ENCODE data around the gene NFATC4. TPM values are rescaled to one million over a fixed set of nuclear protein-coding genes. Genes with fewer than 3 reads are reported as not detected.

Gene NFATC4
- 35.7 and 57.7 TPM in 2 replicates for total RNA-seq

DNA sequence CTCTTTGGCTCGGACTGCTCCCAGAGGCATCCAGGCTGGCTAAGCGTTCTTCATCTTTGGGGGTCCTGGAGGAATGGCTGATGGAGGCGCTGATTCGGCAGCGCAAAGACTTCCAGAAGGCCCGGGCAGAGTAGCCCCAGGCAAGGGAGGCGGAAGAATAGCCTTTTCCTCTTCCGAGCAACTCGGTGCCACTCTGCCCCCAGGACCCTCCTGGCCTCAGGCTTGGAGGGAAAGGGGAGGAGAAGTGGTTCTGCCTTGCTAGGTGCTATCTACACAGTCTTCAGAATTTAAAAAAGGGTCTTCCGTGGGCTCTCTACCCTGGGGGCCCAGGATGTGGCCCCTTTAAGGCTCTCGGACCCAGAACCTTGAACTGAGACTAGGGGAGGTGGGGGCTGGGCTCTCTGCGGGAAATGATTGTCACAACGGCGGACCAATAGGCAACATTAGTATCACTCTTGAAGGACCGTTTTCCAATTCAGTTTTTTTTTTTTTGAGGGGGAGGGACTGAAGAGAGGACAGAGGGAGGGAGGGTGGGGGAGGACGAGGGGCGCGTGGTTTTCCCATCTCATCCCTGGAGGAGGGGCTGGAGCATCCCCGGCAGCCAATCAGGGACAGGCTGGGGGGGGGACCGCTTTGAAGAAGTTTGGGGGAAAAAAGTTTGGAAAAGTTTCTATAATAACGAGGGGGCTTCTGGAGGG lies at the start of gene NFATC4:
Gene NFATC4, plus strand, starts transcription at position 671 of the 698 bp plus-strand sequence. CDS start 157 bp downstream, outside the sequence.

DNA sequence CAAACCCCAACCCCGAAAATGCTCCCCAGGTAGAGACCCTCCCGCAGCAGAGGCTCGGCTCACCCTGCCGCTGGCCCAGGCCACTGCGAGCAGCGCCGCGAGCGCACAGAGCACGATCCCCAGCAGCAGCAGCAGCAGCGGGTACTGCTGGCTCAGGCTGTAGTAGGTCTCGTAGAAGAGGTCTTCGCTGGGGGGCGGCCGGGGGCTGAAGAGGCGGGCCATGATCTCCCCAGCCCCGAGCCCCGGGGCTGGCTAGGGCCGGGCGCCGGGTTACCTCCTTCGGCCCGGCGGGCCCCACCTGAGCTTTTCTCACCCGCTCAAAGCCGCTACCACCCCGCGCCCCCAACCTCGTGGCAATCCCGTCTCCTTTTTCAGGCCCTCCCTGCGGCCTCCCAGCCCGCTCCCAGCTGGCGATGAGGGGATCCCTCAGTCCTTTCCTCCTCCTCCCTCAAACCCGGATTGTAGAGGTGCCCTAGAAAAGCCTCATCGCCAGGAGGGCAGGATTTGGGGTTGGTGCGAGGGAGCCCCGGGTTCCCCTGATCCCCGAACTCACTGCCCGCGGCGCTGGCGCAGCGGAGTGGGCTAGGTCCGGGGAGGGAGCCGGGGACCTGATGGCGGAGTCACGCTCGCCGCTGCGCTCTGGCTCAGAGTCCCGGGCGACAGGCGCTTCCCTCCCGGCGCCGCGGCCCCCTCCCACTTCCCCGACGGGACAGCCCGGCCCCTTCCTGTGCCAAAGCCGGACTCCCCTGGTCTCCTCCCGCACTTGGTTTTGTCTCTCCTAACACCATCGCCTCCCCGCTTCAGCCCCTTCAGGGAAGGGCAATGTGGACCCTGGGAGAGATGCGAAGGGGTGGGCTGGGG lies 33.3 kb upstream of the NFATC4 start, which contains the start of gene ADCY4:
Gene ADCY4, minus strand, starts transcription at position 641 of the 861 bp plus-strand sequence. Its CDS starts 419 bp downstream, at position 222.

DNA sequence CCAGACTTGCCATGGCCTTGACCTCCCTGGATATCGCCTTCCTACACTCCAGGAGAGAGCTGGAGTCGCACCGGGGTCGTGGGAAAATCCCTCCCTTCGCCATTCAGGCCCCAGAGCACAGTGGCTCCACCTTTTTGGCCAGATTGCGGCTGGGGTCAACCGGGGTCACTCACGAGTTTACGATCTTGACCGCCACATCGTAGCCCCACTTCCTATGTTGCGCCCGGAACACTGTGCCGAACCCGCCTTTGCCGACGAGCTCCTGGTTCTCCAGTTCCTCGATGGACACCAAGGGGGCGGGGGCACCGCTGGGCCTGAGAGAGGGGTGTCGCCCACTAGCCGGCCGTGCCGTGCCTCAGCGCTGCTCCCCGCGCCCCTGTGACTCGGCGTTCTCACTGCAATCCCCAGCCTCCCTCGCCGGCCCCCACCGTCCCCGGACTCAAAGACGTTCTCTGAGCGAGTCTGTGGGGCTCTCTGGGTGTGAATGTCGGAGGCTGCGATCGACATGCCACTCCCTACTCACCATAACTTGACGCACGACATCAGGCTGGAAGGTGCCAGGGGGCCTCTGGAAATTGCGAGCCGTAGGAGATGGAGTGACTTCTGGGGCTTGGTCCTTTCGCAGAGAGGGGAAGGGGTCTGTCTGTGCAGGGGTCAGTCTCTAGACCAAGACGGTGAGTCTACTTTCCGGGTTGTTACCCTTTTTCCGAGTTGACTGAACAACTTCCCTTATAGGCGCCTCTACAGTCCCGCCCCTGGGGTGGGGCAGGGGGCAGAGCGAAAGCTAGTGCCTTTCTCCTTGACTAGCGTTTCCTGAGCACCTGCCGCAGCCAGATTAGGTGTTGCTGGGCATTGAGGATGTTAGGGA lies 28.5 kb upstream of the NFATC4 start, which contains the start of gene RIPK3:
Gene RIPK3, minus strand, starts transcription at position 708 of the 868 bp plus-strand sequence. Its CDS starts 165 bp downstream, at position 543.

DNA sequence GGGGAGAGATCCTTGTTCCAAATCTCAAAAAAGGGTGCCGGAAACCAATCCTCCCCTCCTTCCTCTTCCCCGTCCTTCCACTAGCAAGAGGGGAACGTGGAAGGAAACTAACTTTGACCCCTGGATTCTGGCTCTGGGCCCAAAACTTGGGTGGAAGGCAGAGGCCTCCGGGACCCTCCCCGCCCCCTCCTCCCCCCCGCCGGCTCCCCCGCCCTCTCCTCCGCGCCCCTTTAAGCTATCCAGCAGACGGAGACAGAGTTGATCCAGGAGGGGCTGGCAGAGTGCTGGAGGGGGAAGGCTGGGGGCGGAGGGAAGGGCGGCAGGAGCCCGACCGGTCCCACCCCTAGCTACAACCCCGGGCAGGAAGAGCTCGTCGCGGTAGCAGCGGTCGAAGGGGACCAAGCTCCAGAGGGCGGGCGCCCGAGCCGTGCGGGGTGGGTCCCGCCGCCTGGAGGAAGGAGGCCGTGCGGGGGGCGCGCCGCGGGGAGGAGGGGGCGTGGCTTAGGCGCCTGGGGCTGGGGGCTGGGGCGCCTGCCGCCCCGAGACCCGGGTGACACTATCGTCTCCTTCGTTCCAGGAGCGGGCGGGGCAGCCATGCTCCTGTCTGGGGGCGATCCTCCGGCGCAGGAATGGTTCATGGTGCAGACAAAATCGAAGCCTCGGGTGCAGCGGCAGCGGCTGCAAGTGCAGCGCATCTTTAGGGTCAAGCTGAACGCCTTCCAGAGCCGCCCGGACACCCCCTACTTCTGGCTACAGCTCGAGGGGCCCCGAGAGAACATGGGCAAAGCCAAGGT lies 30.9 kb downstream of the NFATC4 start, which contains the start of gene NYNRIN:
Gene NYNRIN, plus strand, starts transcription at position 351 of the 794 bp plus-strand sequence. Its CDS starts 244 bp downstream, at position 595.

Small RNAs within 50 kb of the gene (small RNA-seq; reads per million reads assigned to genes)
- not detected for gene RF00026 (ENCODE audit: low replicate concordance)

Other genes starting within 250 kb of the NFATC4 start
- gene FITM1, start 237.5 kb upstream of the NFATC4 start, total RNA-seq = 0.44 TPM in 1 of 2 replicates, not detected in the other
- gene PSME1, start 232.0 kb upstream of the NFATC4 start, total RNA-seq = 51.5 and 134 TPM in 2 replicates
- gene EMC9, start 226.6 kb upstream of the NFATC4 start, total RNA-seq = 14.3 and 14.9 TPM in 2 replicates
- 71.8 and 89.9 TPM in 2 replicates for gene PSME2, start 221.6 kb upstream of the NFATC4 start, total RNA-seq
- 57.8 and 65.3 TPM in 2 replicates for gene RNF31, start 220.7 kb upstream of the NFATC4 start, total RNA-seq
- gene IRF9, start 206.9 kb upstream of the NFATC4 start, total RNA-seq = 58.9 and 78.3 TPM in 2 replicates
- gene REC8, start 196.1 kb upstream of the NFATC4 start, total RNA-seq = 4.6 and 5.2 TPM in 2 replicates
- gene IPO4, start 179.4 kb upstream of the NFATC4 start, total RNA-seq = 45.1 and 87.8 TPM in 2 replicates
- 89.9 and 103 TPM in 2 replicates for gene TM9SF1, start 172.7 kb upstream of the NFATC4 start, total RNA-seq
- 0.14 and 0.22 TPM in 2 replicates for gene TSSK4, start 162.5 kb upstream of the NFATC4 start, total RNA-seq
- gene CHMP4A, start 154.7 kb upstream of the NFATC4 start, total RNA-seq = 21.9 and 50.8 TPM in 2 replicates
- gene MDP1, start 152.1 kb upstream of the NFATC4 start, total RNA-seq = 9.9 and 11.6 TPM in 2 replicates
- 86.8 and 89.3 TPM in 2 replicates for gene NEDD8, start 135.8 kb upstream of the NFATC4 start, total RNA-seq
- 78.6 and 87.8 TPM in 2 replicates for gene GMPR2, start 135.3 kb upstream of the NFATC4 start, total RNA-seq
- 46.6 and 73.7 TPM in 2 replicates for gene TINF2, start 125.6 kb upstream of the NFATC4 start, total RNA-seq
- gene TGM1, start 105.0 kb upstream of the NFATC4 start, total RNA-seq = 1.5 and 3.4 TPM in 2 replicates
- gene RABGGTA, start 96.6 kb upstream of the NFATC4 start, total RNA-seq = 37.9 and 45.2 TPM in 2 replicates
- 12.7 and 23.0 TPM in 2 replicates for gene DHRS1, start 68.4 kb upstream of the NFATC4 start, total RNA-seq
- gene NOP9, start 68.3 kb upstream of the NFATC4 start, total RNA-seq = 15.5 and 39.7 TPM in 2 replicates
- gene CIDEB, start 60.2 kb upstream of the NFATC4 start, total RNA-seq = 0.22 and 1.0 TPM in 2 replicates
- 5.6 and 7.7 TPM in 2 replicates for gene LTB4R2, start 58.0 kb upstream of the NFATC4 start, total RNA-seq
- gene LTB4R, start 56.7 kb upstream of the NFATC4 start, total RNA-seq = 0.88 and 1.0 TPM in 2 replicates
- 0.66 and 3.1 TPM in 2 replicates for gene ADCY4, start 33.1 kb upstream of the NFATC4 start, total RNA-seq
- gene RIPK3, start 28.2 kb upstream of the NFATC4 start, total RNA-seq = not detected in 2 replicates
- 1.6 and 4.2 TPM in 2 replicates for gene NYNRIN, start 30.8 kb downstream of the NFATC4 start, total RNA-seq
- 1.3 and 5.0 TPM in 2 replicates for gene CBLN3, start 61.5 kb downstream of the NFATC4 start, total RNA-seq
- gene KHNYN, start 61.8 kb downstream of the NFATC4 start, total RNA-seq = 68.7 and 71.7 TPM in 2 replicates
- 14.5 and 19.7 TPM in 2 replicates for gene SDR39U1, start 74.6 kb downstream of the NFATC4 start, total RNA-seq
- not detected in 2 replicates for gene CMA1, start 140.1 kb downstream of the NFATC4 start, total RNA-seq
- not detected in 2 replicates for gene CTSG, start 208.1 kb downstream of the NFATC4 start, total RNA-seq
- gene GZMH, start 241.5 kb downstream of the NFATC4 start, total RNA-seq = not detected in 2 replicates

All from placental pericyte (primary cell).